A673 (cell line): ENCODE data around the gene SCAF4. TPM values are rescaled to one million over a fixed set of nuclear protein-coding genes. Genes with fewer than 3 reads are reported as not detected.

ENCODE experiments used
- BruUV-seq: library from RNA; stranded (reverse); fragments of 400-500 nt; replicated peaks from 2 replicates; lab custom pipeline; 2021; lab: Mats Ljungman, UMichigan
- CTCF ChIA-PET: fragments of 300-600 bp; sonication (Branson Sonifier 250); formaldehyde crosslinking; loops from one replicate; lab custom pipeline; 2022; ENCODE audit warnings: antibody characterized with exemption; lab: Charles Lee
- POLR2A ChIA-PET: fragments of 300-600 bp; sonication (Branson Sonifier 250); formaldehyde crosslinking; loops from one replicate; lab custom pipeline; 2022; ENCODE audit warnings: antibody characterized with exemption; ENCODE audit not compliant: low non-redundant PET; lab: Charles Lee
- DNase-seq: peaks from one replicate; pipeline ENCODE4 v3.0.0-alpha.2; 2015; ENCODE audit warnings: low spot score
- H3K27ac ChIP-seq: fragments of 200-600 bp; sonication (generic); 2 replicates; pipeline ENCODE4 v1.5.1; 2016; ENCODE audit warnings: mixed run types, low read depth, mild to moderate bottlenecking, mixed read lengths, antibody characterized with exemption, low read length; ENCODE audit not compliant: poor library complexity, severe bottlenecking
- H3K27me3 ChIP-seq: fragments of 200-600 bp; sonication (generic); replicated peaks from 2 replicates; pipeline ENCODE4 v1.6.1; 2017; ENCODE audit warnings: mixed run types, low read depth, mild to moderate bottlenecking, mixed read lengths, antibody characterized with exemption, low read length; ENCODE audit not compliant: insufficient read depth, poor library complexity
- H3K36me3 ChIP-seq: fragments of 200-600 bp; sonication (generic); 2 replicates; pipeline ENCODE4 v1.6.1; 2016; ENCODE audit warnings: mixed run types, mild to moderate bottlenecking, mixed read lengths, antibody characterized with exemption, low read length; ENCODE audit not compliant: insufficient read depth, poor library complexity, severe bottlenecking
- H3K4me1 ChIP-seq: fragments of 200-600 bp; sonication (generic); 2 replicates; pipeline ENCODE4 v1.6.1; 2017; ENCODE audit warnings: mixed run types, mild to moderate bottlenecking, mixed read lengths, antibody characterized with exemption, low read length; ENCODE audit not compliant: insufficient read depth, poor library complexity, severe bottlenecking
- H3K4me3 ChIP-seq: fragments of 200-600 bp; sonication (generic); 2 replicates; pipeline ENCODE4 v1.5.1; 2016; ENCODE audit warnings: low read depth, mixed run types, mild to moderate bottlenecking, mixed read lengths, low read length; ENCODE audit not compliant: poor library complexity, severe bottlenecking
- H3K9me3 ChIP-seq: fragments of 200-600 bp; sonication (generic); 2 replicates; pipeline ENCODE4 v1.6.1; 2016; ENCODE audit warnings: mixed run types, low read depth, mild to moderate bottlenecking, mixed read lengths, antibody characterized with exemption, low read length; ENCODE audit not compliant: poor library complexity, severe bottlenecking
- intact Hi-C: fragments of 100-400 bp; cut with micrococcal nuclease; formaldehyde crosslinking; loops from one replicate; pipeline ENCODE4 v1.10.0; 2022; ENCODE audit not compliant: unreplicated experiment
- total RNA-seq: library from RNA; stranded (reverse); gene quantifications from 2 replicates; pipeline ENCODE4 v1.2.3, GENCODE V29; 2021
- TF ChIP-seq, protein P1 (sequence below): fragments of 300-800, 200-600 bp; sonication (generic); conservative IDR thresholded peaks from 2 replicates; pipeline ENCODE4 v1.5.1; 2017; ENCODE audit warnings: low read depth, mild to moderate bottlenecking, antibody characterized with exemption, low read length, moderate library complexity, mixed read lengths

Gene SCAF4
- total RNA-seq, 1 experiment from 2014 or later: 57.0 TPM

GRCh38 chr21:31622397-31622796, 109.5 kb downstream of the SCAF4 start:
- Histone ChIP-seq H3K4me1 (no peaks in the 10 kb centered on the region), H3K27me3 (no peaks in the 10 kb centered on the region), H3K4me3 (no peak overlapping the region), H3K36me3 (no peaks in the 10 kb centered on the region), H3K9me3 (no peaks in the 10 kb centered on the region), H3K27ac (no peak overlapping the region)
- intact Hi-C loops: no loop called here
- no peak for DNase-seq
- no TSS peak for BruUV-seq
- POLR2A ChIA-PET: no interaction called here
- CTCF ChIA-PET: no interaction called here
- TF ChIP-seq, protein P1, sequence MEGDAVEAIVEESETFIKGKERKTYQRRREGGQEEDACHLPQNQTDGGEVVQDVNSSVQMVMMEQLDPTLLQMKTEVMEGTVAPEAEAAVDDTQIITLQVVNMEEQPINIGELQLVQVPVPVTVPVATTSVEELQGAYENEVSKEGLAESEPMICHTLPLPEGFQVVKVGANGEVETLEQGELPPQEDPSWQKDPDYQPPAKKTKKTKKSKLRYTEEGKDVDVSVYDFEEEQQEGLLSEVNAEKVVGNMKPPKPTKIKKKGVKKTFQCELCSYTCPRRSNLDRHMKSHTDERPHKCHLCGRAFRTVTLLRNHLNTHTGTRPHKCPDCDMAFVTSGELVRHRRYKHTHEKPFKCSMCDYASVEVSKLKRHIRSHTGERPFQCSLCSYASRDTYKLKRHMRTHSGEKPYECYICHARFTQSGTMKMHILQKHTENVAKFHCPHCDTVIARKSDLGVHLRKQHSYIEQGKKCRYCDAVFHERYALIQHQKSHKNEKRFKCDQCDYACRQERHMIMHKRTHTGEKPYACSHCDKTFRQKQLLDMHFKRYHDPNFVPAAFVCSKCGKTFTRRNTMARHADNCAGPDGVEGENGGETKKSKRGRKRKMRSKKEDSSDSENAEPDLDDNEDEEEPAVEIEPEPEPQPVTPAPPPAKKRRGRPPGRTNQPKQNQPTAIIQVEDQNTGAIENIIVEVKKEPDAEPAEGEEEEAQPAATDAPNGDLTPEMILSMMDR: no peak

Other genes with a start within 250 kb of the SCAF4 start
- 373 and 380 TPM in 2 replicates for gene SOD1, start 72.4 kb downstream of the SCAF4 start, total RNA-seq
- 1.9 and 2.1 TPM in 2 replicates for gene HUNK, start 140.9 kb upstream of the SCAF4 start, total RNA-seq